Breast epithelium (tissue), 3 donors: Measurements from ENCODE around the gene PLEKHG4.

ENCODE experiments used
- CTCF ChIP-seq, 3 donors: fragments of 450-650 bp; IDR thresholded peaks; one replicate each; pipeline ENCODE4 v1.5.1; 2016 to 2017; ENCODE audit warnings: antibody characterized with exemption in 3 of 3, mild to moderate bottlenecking in 3 of 3, moderate library complexity in 3 of 3
- POLR2AphosphoS5 ChIP-seq, 3 donors: sonication (generic); formaldehyde crosslinking; IDR thresholded peaks; one replicate each; pipeline ENCODE4 v1.6.1; 2017; ENCODE audit warnings: antibody characterized with exemption in 3 of 3

GRCh38 chr16:67243481-67243880, 35.9 kb upstream of the PLEKHG4 start:
- TF ChIP-seq CTCF (IDR thresholded peaks at IDR 0.05) (no peak), POLR2AphosphoS5 (IDR thresholded peaks at IDR 0.05) (no peak)
